H9 (cell line): Measurements from ENCODE around the gene SF3B3. TPM values are rescaled to one million over a fixed set of nuclear protein-coding genes. Genes with fewer than 3 reads are reported as not detected.

Experiments used
- DNase-seq: peaks from one replicate; pipeline ENCODE4 v3.0.0-alpha.2; 2017
- H2AFZ ChIP-seq: one replicate; pipeline ENCODE4 v1.6.1; 2013; ENCODE audit warnings: mild to moderate bottlenecking, low read length, control low read depth, moderate library complexity
- H2AK5ac ChIP-seq: 2 replicates; pipeline ENCODE4 v1.6.1; 2013; ENCODE audit warnings: low read length, control low read depth, mixed read lengths; ENCODE audit not compliant: insufficient read length
- H2BK120ac ChIP-seq: one replicate; pipeline ENCODE4 v1.6.1; 2013; ENCODE audit warnings: low read depth, mild to moderate bottlenecking, low read length, control low read depth, inconsistent platforms; ENCODE audit not compliant: poor library complexity, severe bottlenecking
- H2BK12ac ChIP-seq: 2 replicates; pipeline ENCODE4 v1.6.1; 2013; ENCODE audit warnings: low read length, control low read depth, mixed read lengths, low read depth; ENCODE audit not compliant: insufficient read length
- H2BK15ac ChIP-seq: 2 replicates; pipeline ENCODE4 v1.6.1; 2013; ENCODE audit warnings: low read depth, low read length, control low read depth
- H2BK20ac ChIP-seq: one replicate; pipeline ENCODE4 v1.6.1; 2013; ENCODE audit warnings: low read depth, mild to moderate bottlenecking, low read length, control low read depth, inconsistent platforms; ENCODE audit not compliant: poor library complexity, severe bottlenecking
- H2BK5ac ChIP-seq: 2 replicates; pipeline ENCODE4 v1.6.1; 2013; ENCODE audit warnings: low read length, control low read depth, mixed read lengths; ENCODE audit not compliant: insufficient read length
- H3K14ac ChIP-seq: 2 replicates; pipeline ENCODE4 v1.6.1; 2013; ENCODE audit warnings: low read length, control low read depth; ENCODE audit not compliant: insufficient read depth
- H3K18ac ChIP-seq: 2 replicates; pipeline ENCODE4 v1.6.1; 2013; ENCODE audit warnings: low read depth, mild to moderate bottlenecking, mixed read lengths, low read length, control low read depth; ENCODE audit not compliant: insufficient read length
- H3K23ac ChIP-seq: 2 replicates; pipeline ENCODE4 v1.6.1; 2013; ENCODE audit warnings: low read length, control low read depth, mixed read lengths, low read depth; ENCODE audit not compliant: insufficient read length
- H3K23me2 ChIP-seq: 2 replicates; pipeline ENCODE4 v1.6.1; 2013; ENCODE audit warnings: low read depth, mild to moderate bottlenecking, mixed read lengths, low read length, control low read depth; ENCODE audit not compliant: insufficient read length, poor library complexity, severe bottlenecking
- H3K27ac ChIP-seq: 2 replicates; pipeline ENCODE4 v1.5.1; 2013; ENCODE audit warnings: low read length, control low read depth, mixed read lengths, low read depth; ENCODE audit not compliant: insufficient read length
- H3K27me3 ChIP-seq: 2 replicates; pipeline ENCODE4 v1.6.1; 2013; ENCODE audit warnings: low read length, control low read depth, inconsistent platforms; ENCODE audit not compliant: insufficient read depth
- H3K4ac ChIP-seq: 2 replicates; pipeline ENCODE4 v1.6.1; 2013; ENCODE audit warnings: low read depth, mild to moderate bottlenecking, control low read depth, inconsistent platforms, low read length, moderate library complexity
- H3K4me1 ChIP-seq: 2 replicates; pipeline ENCODE4 v1.6.1; 2013; ENCODE audit warnings: low read length, control low read depth, inconsistent platforms; ENCODE audit not compliant: insufficient read depth
- H3K4me2 ChIP-seq: 2 replicates; pipeline ENCODE4 v1.6.1; 2013; ENCODE audit warnings: low read length, control low read depth, mixed read lengths; ENCODE audit not compliant: insufficient read length, insufficient read depth
- H3K56ac ChIP-seq: 2 replicates; pipeline ENCODE4 v1.6.1; 2013; ENCODE audit warnings: low read depth, mild to moderate bottlenecking, mixed read lengths, low read length, control low read depth; ENCODE audit not compliant: insufficient read length
- H3K79me1 ChIP-seq: 2 replicates; pipeline ENCODE4 v1.6.1; 2013; ENCODE audit warnings: low read depth, mild to moderate bottlenecking, moderate library complexity, low read length, control low read depth, inconsistent platforms; ENCODE audit not compliant: insufficient read depth, poor library complexity, severe bottlenecking
- H3K79me2 ChIP-seq: 2 replicates; pipeline ENCODE4 v1.6.1; 2013; ENCODE audit warnings: low read length, control low read depth, inconsistent platforms; ENCODE audit not compliant: insufficient read depth
- H3K9ac ChIP-seq: 2 replicates; pipeline ENCODE4 v1.6.1; 2013; ENCODE audit warnings: low read length, control low read depth, mixed read lengths; ENCODE audit not compliant: insufficient read length; ENCODE audit errors: extremely low read depth
- H3K9me3 ChIP-seq: one replicate; pipeline ENCODE4 v1.6.1; 2013; ENCODE audit warnings: low read depth, low read length, inconsistent platforms; ENCODE audit not compliant: control insufficient read depth
- H3T11ph ChIP-seq: one replicate; pipeline ENCODE4 v1.6.1; 2013; ENCODE audit warnings: mild to moderate bottlenecking, low read length, control low read depth, inconsistent platforms
- H4K20me1 ChIP-seq: one replicate; pipeline ENCODE4 v1.6.1; 2013; ENCODE audit not compliant: control insufficient read depth, insufficient read length, insufficient read depth
- H4K5ac ChIP-seq: 2 replicates; pipeline ENCODE4 v1.6.1; 2013; ENCODE audit warnings: low read depth, mild to moderate bottlenecking, mixed read lengths, low read length, control low read depth; ENCODE audit not compliant: insufficient read length
- H4K8ac ChIP-seq: replicated peaks from 2 replicates; pipeline ENCODE4 v1.6.1; 2013; ENCODE audit warnings: low read length, control low read depth, mixed read lengths, low read depth; ENCODE audit not compliant: insufficient read length
- H4K91ac ChIP-seq: 2 replicates; pipeline ENCODE4 v1.6.1; 2013; ENCODE audit warnings: low read depth, mild to moderate bottlenecking, moderate library complexity, mixed read lengths, low read length, control low read depth; ENCODE audit not compliant: insufficient read length
- H3K27ac Mint-ChIP-seq, 3 experiments: 2 replicates in 2 of 3; 3 replicates in 1 of 3; pipeline ENCODE4 v1.8.0; 2020 to 2021; ENCODE audit warnings: mixed read lengths in 3 of 3, mild to moderate bottlenecking in 1 of 3, moderate library complexity in 1 of 3
- H3K27me3 Mint-ChIP-seq: 2 replicates; pipeline ENCODE4 v1.8.0; 2021; ENCODE audit warnings: low read depth, mild to moderate bottlenecking, moderate library complexity, mixed read lengths
- H3K36me3 Mint-ChIP-seq, 3 experiments: 2 replicates in 2 of 3; 3 replicates in 1 of 3; pipeline ENCODE4 v1.8.0; 2020 to 2021; ENCODE audit warnings: low read depth in 3 of 3, mixed read lengths in 3 of 3; ENCODE audit not compliant: insufficient read depth in 1 of 3
- H3K4me1 Mint-ChIP-seq, 2 experiments: 2 replicates each; pipeline ENCODE4 v1.8.0; 2020; ENCODE audit warnings: mixed read lengths in 2 of 2
- H3K4me3 Mint-ChIP-seq, 2 experiments: 2 replicates in 1 of 2; 3 replicates in 1 of 2; pipeline ENCODE4 v1.8.0; 2020 to 2021; ENCODE audit warnings: mild to moderate bottlenecking in 2 of 2, mixed read lengths in 2 of 2, moderate library complexity in 1 of 2
- H3K9me3 Mint-ChIP-seq, 2 experiments: 2 replicates in 1 of 2; 3 replicates in 1 of 2; pipeline ENCODE4 v1.8.0; 2020; ENCODE audit warnings: mild to moderate bottlenecking in 2 of 2, mixed read lengths in 2 of 2, moderate library complexity in 1 of 2
- WGBS: extraction: QIAGEN DNeasy Blood & Tissue Kit; methylation state at CpG from one replicate; pipeline ENCODE4 v1.1.7; 2013; ENCODE audit warnings: missing lambda C conversion rate, low lambda C conversion rate, mixed read lengths; ENCODE audit not compliant: insufficient read length; ENCODE audit errors: extremely low coverage; 5-methylcytosine and 5-hydroxymethylcytosine counted together
- total RNA-seq: library from RNA; stranded (reverse); gene quantifications from 2 replicates; pipeline ENCODE4 v1.2.1, GENCODE V29; 2021
- TF ChIP-seq, protein P1 (sequence below): fragments of 200-600 bp; sonication (generic); conservative IDR thresholded peaks from 3 replicates; pipeline ENCODE4 v1.8.0; 2021; ENCODE audit warnings: antibody characterized with exemption, mild to moderate bottlenecking

SF3B3 gene
- total RNA-seq, 1 experiment from 2014 or later = 493 TPM

DNA sequence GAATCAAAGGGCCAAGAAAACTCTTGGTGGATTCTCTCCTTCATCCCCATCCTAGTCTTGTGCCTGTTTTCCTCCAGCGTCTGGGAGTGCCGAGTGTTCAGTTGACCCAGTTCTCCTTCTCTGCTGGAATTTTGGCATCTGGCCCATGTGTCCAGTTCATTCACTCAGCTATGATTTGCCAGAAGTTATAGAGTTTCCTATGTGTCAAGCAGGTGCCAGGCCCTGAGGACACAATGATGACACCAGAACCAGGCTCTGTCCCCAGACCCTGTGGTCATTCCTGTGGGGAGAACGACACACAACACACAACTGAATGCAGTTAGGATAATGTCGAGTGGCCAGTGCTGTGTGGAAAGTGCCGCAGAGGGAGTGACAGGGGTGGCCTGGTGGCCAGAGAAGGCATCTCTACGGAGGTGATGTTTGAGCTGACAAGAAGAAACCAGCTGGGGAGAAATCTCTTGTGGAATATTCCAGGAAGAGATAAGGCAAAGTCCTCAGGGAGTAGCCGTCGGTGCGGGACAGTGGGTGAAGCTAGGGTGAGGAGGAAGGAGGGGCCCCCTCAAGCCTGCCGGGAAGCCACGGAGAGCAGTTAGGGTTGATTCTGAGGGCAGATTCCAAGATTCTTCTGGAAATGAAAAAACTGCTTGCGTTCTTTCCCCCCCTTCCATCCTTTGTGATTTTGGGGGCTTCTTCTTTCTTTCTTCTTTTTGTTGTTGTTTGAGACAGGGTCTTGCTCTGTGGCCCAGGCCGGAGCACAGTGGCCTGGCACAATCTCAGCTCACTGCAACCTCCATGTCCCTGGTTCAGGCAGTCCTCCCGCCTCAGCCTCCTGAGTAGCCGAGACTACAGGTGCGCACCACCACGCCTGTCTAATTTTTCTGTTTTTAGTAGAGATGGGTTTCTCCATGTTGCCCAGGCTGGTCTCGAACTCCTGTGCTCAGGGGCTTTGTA, 86.9 kb downstream of the SF3B3 start:
- H3K4me1 ChIP-seq = no peaks in the 10 kb centered on the region; the same call in 1 of the 2 replicates
- H3T11ph ChIP-seq = no peak overlapping the region
- H3K9me3 Mint-ChIP-seq = no peaks in the 10 kb centered on the region
- no peak overlapping the region for H2AK5ac ChIP-seq
- H3K23ac ChIP-seq = no peak overlapping the region
- peaks cover 9% of the 10 kb centered on the region for H3K27me3 Mint-ChIP-seq
- no peaks in the 10 kb centered on the region for H3K23me2 ChIP-seq
- no CpG with 5 or more reads among the region's 18 CpGs for WGBS
- H3K9me3 ChIP-seq = no peaks in the 10 kb centered on the region
- H3K4me1 Mint-ChIP-seq = peaks cover 9 to 11% of the 10 kb centered on the region in 2 experiments; a peak in 2 of 4 replicates
- H3K36me3 Mint-ChIP-seq = peaks cover 4 to 19% (median 6%) of the 10 kb centered on the region in 3 experiments; a peak in 5 of 7 replicates
- no peak overlapping the region for H3K18ac ChIP-seq
- peak overlapping the region in 1 of 3 experiments; percentile 6; a peak in 2 of 7 replicates for H3K27ac Mint-ChIP-seq
- no peak overlapping the region for H3K4me3 Mint-ChIP-seq
- no peaks in the 10 kb centered on the region for H3K79me2 ChIP-seq
- no peak overlapping the region for H3K9ac ChIP-seq
- no peak overlapping the region for H2BK15ac ChIP-seq
- H2AFZ ChIP-seq = no peak overlapping the region
- DNase-seq = no peak
- no peaks in the 10 kb centered on the region for H3K79me1 ChIP-seq
- TF ChIP-seq, protein P1, sequence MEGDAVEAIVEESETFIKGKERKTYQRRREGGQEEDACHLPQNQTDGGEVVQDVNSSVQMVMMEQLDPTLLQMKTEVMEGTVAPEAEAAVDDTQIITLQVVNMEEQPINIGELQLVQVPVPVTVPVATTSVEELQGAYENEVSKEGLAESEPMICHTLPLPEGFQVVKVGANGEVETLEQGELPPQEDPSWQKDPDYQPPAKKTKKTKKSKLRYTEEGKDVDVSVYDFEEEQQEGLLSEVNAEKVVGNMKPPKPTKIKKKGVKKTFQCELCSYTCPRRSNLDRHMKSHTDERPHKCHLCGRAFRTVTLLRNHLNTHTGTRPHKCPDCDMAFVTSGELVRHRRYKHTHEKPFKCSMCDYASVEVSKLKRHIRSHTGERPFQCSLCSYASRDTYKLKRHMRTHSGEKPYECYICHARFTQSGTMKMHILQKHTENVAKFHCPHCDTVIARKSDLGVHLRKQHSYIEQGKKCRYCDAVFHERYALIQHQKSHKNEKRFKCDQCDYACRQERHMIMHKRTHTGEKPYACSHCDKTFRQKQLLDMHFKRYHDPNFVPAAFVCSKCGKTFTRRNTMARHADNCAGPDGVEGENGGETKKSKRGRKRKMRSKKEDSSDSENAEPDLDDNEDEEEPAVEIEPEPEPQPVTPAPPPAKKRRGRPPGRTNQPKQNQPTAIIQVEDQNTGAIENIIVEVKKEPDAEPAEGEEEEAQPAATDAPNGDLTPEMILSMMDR = no peak
- H3K27me3 ChIP-seq = no peaks in the 10 kb centered on the region; the same call in 1 of the 2 replicates
- H3K56ac ChIP-seq = no peak overlapping the region
- no peak overlapping the region for H3K27ac ChIP-seq
- no peak overlapping the region for H2BK5ac ChIP-seq
- no peak overlapping the region for H2BK12ac ChIP-seq
- H4K5ac ChIP-seq = no peak overlapping the region
- H2BK120ac ChIP-seq = no peak overlapping the region
- H4K8ac ChIP-seq = no peak overlapping the region
- H4K91ac ChIP-seq = no peak overlapping the region
- H3K4ac ChIP-seq = no peak overlapping the region
- no peak overlapping the region for H2BK20ac ChIP-seq
- H4K20me1 ChIP-seq = no peaks in the 10 kb centered on the region
- H3K4me2 ChIP-seq = no peak overlapping the region
- no peak overlapping the region for H3K14ac ChIP-seq
